Mesendoderm (in vitro differentiated cells): Measurements from ENCODE around the gene DLX5. TPM values are rescaled to one million over a fixed set of nuclear protein-coding genes. Genes with fewer than 3 reads are reported as not detected.
A peak's percentile ranks its signal among the peaks of the same experiment; 100 is the strongest.
"Not testable (repeated sequence)": the region's sequence is repeated elsewhere in the genome, so short reads cannot be mapped to it uniquely, and the experiment has no call there.

Experiments
- DNase-seq: peaks from one replicate; pipeline ENCODE4 v3.0.0; 2013
- H2AK5ac ChIP-seq: 2 replicates; pipeline ENCODE4 v1.6.1; 2013; ENCODE audit warnings: low read length, inconsistent platforms
- H2BK120ac ChIP-seq: 2 replicates; pipeline ENCODE4 v1.6.1; 2013; ENCODE audit warnings: low read depth, mild to moderate bottlenecking, low read length, moderate library complexity, mixed read lengths
- H2BK15ac ChIP-seq: replicated peaks from 2 replicates; pipeline ENCODE4 v1.6.1; 2013; ENCODE audit warnings: low read depth, mild to moderate bottlenecking, moderate library complexity
- H2BK5ac ChIP-seq: 2 replicates; pipeline ENCODE4 v1.6.1; 2013; ENCODE audit warnings: low read length, inconsistent platforms
- H3K18ac ChIP-seq: 2 replicates; pipeline ENCODE4 v1.6.1; 2013; ENCODE audit warnings: mild to moderate bottlenecking, low read length, mixed read lengths
- H3K23ac ChIP-seq: one replicate; pipeline ENCODE4 v1.6.1; 2013; ENCODE audit warnings: low read length
- H3K27ac ChIP-seq: 2 replicates; pipeline ENCODE4 v1.5.1; 2013; ENCODE audit warnings: low read depth, mild to moderate bottlenecking, inconsistent platforms, low read length, moderate library complexity
- H3K27me3 ChIP-seq: 2 replicates; pipeline ENCODE4 v1.6.1; 2013; ENCODE audit warnings: low read length, control low read depth, mild to moderate bottlenecking, inconsistent platforms; ENCODE audit not compliant: insufficient read depth, poor library complexity
- H3K36me3 ChIP-seq: 2 replicates; pipeline ENCODE4 v1.6.1; 2013; ENCODE audit warnings: low read length, inconsistent platforms; ENCODE audit not compliant: control insufficient read depth, insufficient read depth
- H3K4ac ChIP-seq: one replicate; pipeline ENCODE4 v1.6.1; 2013; ENCODE audit warnings: low read depth, mild to moderate bottlenecking, low read length, moderate library complexity
- H3K4me1 ChIP-seq: 2 replicates; pipeline ENCODE4 v1.6.1; 2013; ENCODE audit warnings: low read depth, low read length, inconsistent platforms; ENCODE audit not compliant: control insufficient read depth
- H3K4me2 ChIP-seq: 2 replicates; pipeline ENCODE4 v1.6.1; 2013; ENCODE audit warnings: low read length
- H3K4me3 ChIP-seq: 2 replicates; pipeline ENCODE4 v1.5.1; 2013; ENCODE audit warnings: mild to moderate bottlenecking, low read length
- H3K56ac ChIP-seq: one replicate; pipeline ENCODE4 v1.6.1; 2013; ENCODE audit warnings: low read length
- H3K79me1 ChIP-seq: 2 replicates; pipeline ENCODE4 v1.6.1; 2013; ENCODE audit warnings: low read length, inconsistent platforms
- H3K79me2 ChIP-seq: 2 replicates; pipeline ENCODE4 v1.6.1; 2013; ENCODE audit warnings: mild to moderate bottlenecking, low read length; ENCODE audit not compliant: control insufficient read depth, insufficient read depth
- H3K9ac ChIP-seq: 2 replicates; pipeline ENCODE4 v1.6.1; 2013; ENCODE audit warnings: low read length, inconsistent platforms
- H4K5ac ChIP-seq: one replicate; pipeline ENCODE4 v1.6.1; 2013; ENCODE audit warnings: low read length
- H4K8ac ChIP-seq: one replicate; pipeline ENCODE4 v1.6.1; 2013; ENCODE audit warnings: low read depth, mild to moderate bottlenecking, control low read depth, low read length, moderate library complexity
- WGBS: extraction: QIAGEN DNeasy Blood & Tissue Kit; methylation state at CpG from one replicate; pipeline ENCODE4 v1.1.7; 2013; ENCODE audit warnings: low lambda C conversion rate, missing lambda C conversion rate; ENCODE audit not compliant: insufficient coverage; ENCODE audit errors: extremely low coverage; 5-methylcytosine and 5-hydroxymethylcytosine counted together
- polyA plus RNA-seq, 2 experiments: library from polyadenylated mRNA; stranded (reverse); fragments of 200-250 nt; gene quantifications; one replicate each; pipeline ENCODE4 v1.2.3, GENCODE V29; 2013

Gene DLX5
- polyA plus RNA-seq (2013, experiment 1 of 2): 0.29 TPM
- polyA plus RNA-seq (2013, experiment 2 of 2): 0.42 TPM

- Histone ChIP-seq H3K4me2 (peak within 1 kb of the TSS; percentile 94), H3K4me3 (peak within 1 kb of the TSS; percentile 47), H2BK15ac (no peak within 1 kb of the TSS), H3K18ac (no peak within 1 kb of the TSS), H3K27ac (no peak within 1 kb of the TSS), H2AK5ac (no peak within 1 kb of the TSS), H3K79me2 (no peaks in the 10 kb centered on the region), H2BK5ac (no peak within 1 kb of the TSS), H4K5ac (no peak within 1 kb of the TSS), H2BK120ac (no peak within 1 kb of the TSS), H3K36me3 (no peaks in the 10 kb centered on the region), H3K4ac (no peak within 1 kb of the TSS), H3K56ac (peak within 1 kb of the TSS; percentile 82), H3K9ac (peak within 1 kb of the TSS; percentile 64), H3K27me3 (peaks cover 36% of the 10 kb centered on the region), H3K4me1 (peaks cover 4% of the 10 kb centered on the region), H3K23ac (peak within 1 kb of the TSS; percentile 24), H4K8ac (no peak within 1 kb of the TSS), H3K79me1 (no peaks in the 10 kb centered on the region)
- WGBS: no CpG with 5 or more reads among the region's 60 CpGs
- DNase-seq: peak; percentile 83
Measured at GRCh38 chr7:97024209-97025129, at the start of gene DLX5. Gene DLX5 (minus strand): TSS chr7:97024831. CDS start chr7:97024623, 208 bp downstream.

- H3K27me3 ChIP-seq, H4K5ac ChIP-seq, H4K8ac ChIP-seq, H3K79me1 ChIP-seq, H3K18ac ChIP-seq, H3K56ac ChIP-seq, H3K36me3 ChIP-seq, H3K4me1 ChIP-seq, DNase-seq, H2BK5ac ChIP-seq, H2BK120ac ChIP-seq, H3K9ac ChIP-seq, H3K4me2 ChIP-seq, H3K4me3 ChIP-seq, H3K79me2 ChIP-seq, H3K4ac ChIP-seq, H3K27ac ChIP-seq, H2BK15ac ChIP-seq, H3K23ac ChIP-seq, H2AK5ac ChIP-seq: not testable (repeated sequence)
- no CpG with 5 or more reads among the region's 2 CpGs for WGBS
Measured at GRCh38 chr7:97072025-97072424, 47.4 kb upstream of the DLX5 start.

GRCh38 chr7:97064972-97065587 is 40.4 kb upstream of the DLX5 start:
- Histone ChIP-seq H2BK120ac (no peak overlapping the region), H3K36me3 (no peaks in the 10 kb centered on the region), H4K8ac (no peak overlapping the region), H3K9ac (no peak overlapping the region), H3K27me3 (no peaks in the 10 kb centered on the region), H3K79me2 (no peaks in the 10 kb centered on the region), H3K4me1 (no peaks in the 10 kb centered on the region), H3K79me1 (no peaks in the 10 kb centered on the region), H3K18ac (no peak overlapping the region), H2AK5ac (no peak overlapping the region), H4K5ac (no peak overlapping the region), H2BK15ac (no peak overlapping the region), H3K56ac (no peak overlapping the region), H3K4me2 (no peak overlapping the region), H2BK5ac (no peak overlapping the region), H3K4ac (no peak overlapping the region), H3K4me3 (no peak overlapping the region), H3K27ac (no peak overlapping the region), H3K23ac (no peak overlapping the region)
- no CpG with 5 or more reads among the region's 5 CpGs for WGBS
- peak; percentile 64 for DNase-seq

GRCh38 chr7:97064020-97064419 is 39.4 kb upstream of the DLX5 start:
- Histone ChIP-seq H3K4me1 (no peaks in the 10 kb centered on the region), H2AK5ac (no peak overlapping the region), H3K27me3 (no peaks in the 10 kb centered on the region), H3K36me3 (no peaks in the 10 kb centered on the region), H2BK120ac (no peak overlapping the region), H2BK5ac (no peak overlapping the region), H3K56ac (no peak overlapping the region), H3K4me2 (no peak overlapping the region), H3K79me1 (no peaks in the 10 kb centered on the region), H3K9ac (no peak overlapping the region), H3K79me2 (no peaks in the 10 kb centered on the region), H3K4me3 (no peak overlapping the region), H4K8ac (no peak overlapping the region), H3K18ac (no peak overlapping the region), H4K5ac (no peak overlapping the region), H3K4ac (no peak overlapping the region), H2BK15ac (no peak overlapping the region), H3K23ac (no peak overlapping the region), H3K27ac (no peak overlapping the region)
- DNase-seq: no peak
- no CpG with 5 or more reads among the region's 3 CpGs for WGBS

DNA sequence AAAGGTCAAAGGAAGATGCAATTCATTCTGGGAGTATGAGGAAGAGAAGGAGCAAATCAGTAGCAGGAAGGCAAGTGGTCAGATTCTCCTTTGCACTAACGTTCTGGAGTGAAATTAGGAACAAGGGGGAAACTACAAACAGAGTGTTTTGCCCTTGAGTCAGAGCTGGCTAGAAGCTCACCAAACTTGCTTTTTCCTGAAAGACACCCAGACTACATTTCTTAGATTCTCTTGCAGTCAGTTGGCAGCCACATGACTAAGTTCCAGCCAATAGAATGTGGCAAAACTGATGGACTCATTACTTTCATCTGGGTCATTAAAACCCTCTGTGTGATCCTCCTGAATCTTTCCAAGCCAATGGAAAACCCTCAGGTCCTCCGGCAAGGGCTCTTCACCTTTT is 18.6 kb upstream of the DLX5 start:
- H4K8ac ChIP-seq: no peak overlapping the region
- no peaks in the 10 kb centered on the region for H3K27me3 ChIP-seq
- no peak overlapping the region for H3K9ac ChIP-seq
- H3K4me3 ChIP-seq: no peak overlapping the region
- H3K4me2 ChIP-seq: no peak overlapping the region
- H3K18ac ChIP-seq: no peak overlapping the region
- H2BK5ac ChIP-seq: no peak overlapping the region
- no peak overlapping the region for H2BK120ac ChIP-seq
- H3K79me1 ChIP-seq: no peaks in the 10 kb centered on the region
- H2AK5ac ChIP-seq: no peak overlapping the region
- H2BK15ac ChIP-seq: no peak overlapping the region
- H3K56ac ChIP-seq: no peak overlapping the region
- H3K36me3 ChIP-seq: no peaks in the 10 kb centered on the region
- no peak overlapping the region for H3K23ac ChIP-seq
- no peaks in the 10 kb centered on the region for H3K4me1 ChIP-seq
- H4K5ac ChIP-seq: no peak overlapping the region
- DNase-seq: peak; percentile 25
- no CpG with 5 or more reads among the region's 2 CpGs for WGBS
- H3K4ac ChIP-seq: no peak overlapping the region
- H3K27ac ChIP-seq: no peak overlapping the region
- no peaks in the 10 kb centered on the region for H3K79me2 ChIP-seq
